ENCODE results near the gene NME5. TPM values are rescaled to one million over a fixed set of nuclear protein-coding genes. Genes with fewer than 3 reads are reported as not detected.
A peak's percentile ranks its signal among the peaks of the same experiment; 100 is the strongest.

Gene NME5
- total and polyA plus RNA-seq, 9 of the 15 experiments (the other 6 are each of a cell fraction or from before 2014, with no cell fraction given): not detected

DNA sequence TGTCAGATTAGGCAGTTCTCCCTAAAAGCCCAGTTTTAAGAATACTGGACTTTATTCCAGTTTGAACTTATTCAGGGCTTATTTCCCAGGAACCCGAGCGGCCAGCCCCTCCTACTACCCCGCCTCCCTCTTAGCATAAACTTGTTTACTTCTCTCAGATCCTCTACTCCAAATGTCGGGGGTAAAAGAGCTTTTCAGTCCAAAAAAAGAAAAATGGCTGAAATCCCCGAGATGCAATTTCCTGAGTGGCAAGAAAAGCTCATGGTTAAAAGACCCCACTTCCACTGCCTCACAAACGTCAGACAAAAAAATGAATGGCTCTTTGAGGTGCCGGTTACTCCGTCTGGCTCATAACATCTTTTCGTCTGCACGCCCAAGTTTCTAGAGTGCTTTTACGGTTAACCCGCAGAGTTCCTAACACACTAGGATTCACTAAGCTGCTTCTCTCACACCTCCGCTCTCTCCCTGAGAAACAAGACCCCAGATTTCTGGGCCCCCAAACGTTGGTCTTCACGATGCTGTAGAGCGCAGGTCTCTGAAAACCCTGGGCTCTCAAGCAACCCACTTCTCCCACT, 38.8 kb upstream of the NME5 start (continued):
- TF ChIP-seq, protein P1, sequence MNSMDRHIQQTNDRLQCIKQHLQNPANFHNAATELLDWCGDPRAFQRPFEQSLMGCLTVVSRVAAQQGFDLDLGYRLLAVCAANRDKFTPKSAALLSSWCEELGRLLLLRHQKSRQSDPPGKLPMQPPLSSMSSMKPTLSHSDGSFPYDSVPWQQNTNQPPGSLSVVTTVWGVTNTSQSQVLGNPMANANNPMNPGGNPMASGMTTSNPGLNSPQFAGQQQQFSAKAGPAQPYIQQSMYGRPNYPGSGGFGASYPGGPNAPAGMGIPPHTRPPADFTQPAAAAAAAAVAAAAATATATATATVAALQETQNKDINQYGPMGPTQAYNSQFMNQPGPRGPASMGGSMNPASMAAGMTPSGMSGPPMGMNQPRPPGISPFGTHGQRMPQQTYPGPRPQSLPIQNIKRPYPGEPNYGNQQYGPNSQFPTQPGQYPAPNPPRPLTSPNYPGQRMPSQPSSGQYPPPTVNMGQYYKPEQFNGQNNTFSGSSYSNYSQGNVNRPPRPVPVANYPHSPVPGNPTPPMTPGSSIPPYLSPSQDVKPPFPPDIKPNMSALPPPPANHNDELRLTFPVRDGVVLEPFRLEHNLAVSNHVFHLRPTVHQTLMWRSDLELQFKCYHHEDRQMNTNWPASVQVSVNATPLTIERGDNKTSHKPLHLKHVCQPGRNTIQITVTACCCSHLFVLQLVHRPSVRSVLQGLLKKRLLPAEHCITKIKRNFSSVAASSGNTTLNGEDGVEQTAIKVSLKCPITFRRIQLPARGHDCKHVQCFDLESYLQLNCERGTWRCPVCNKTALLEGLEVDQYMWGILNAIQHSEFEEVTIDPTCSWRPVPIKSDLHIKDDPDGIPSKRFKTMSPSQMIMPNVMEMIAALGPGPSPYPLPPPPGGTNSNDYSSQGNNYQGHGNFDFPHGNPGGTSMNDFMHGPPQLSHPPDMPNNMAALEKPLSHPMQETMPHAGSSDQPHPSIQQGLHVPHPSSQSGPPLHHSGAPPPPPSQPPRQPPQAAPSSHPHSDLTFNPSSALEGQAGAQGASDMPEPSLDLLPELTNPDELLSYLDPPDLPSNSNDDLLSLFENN (IDR thresholded peaks at IDR 0.05; ENCODE audit: low read depth in 2 of 2, low read length in 2 of 2): no peak
- TF ChIP-seq BRCA1 (IDR thresholded peaks at IDR 0.05) (no peak), BRCA1 (CRISPR knock-in tag; IDR thresholded peaks at IDR 0.05) (no peak), ZNF274 (IDR thresholded peaks at IDR 0.05; ENCODE audit: borderline replicate concordance, low read depth, low read length) (no peak), ARNT (IDR thresholded peaks at IDR 0.05) (no peak), TAF7 (tag; IDR thresholded peaks at IDR 0.05) (no peak), FUS (optimal IDR thresholded peaks at IDR 0.05; ENCODE audit: low read depth, low read length) (no peak), CCAR2 (IDR thresholded peaks at IDR 0.05; ENCODE audit: low read depth, low read length) (no peak), ZNF695 (CRISPR knock-in tag; IDR thresholded peaks at IDR 0.05) (no peak; the same call in 1 of the 2 replicates), GTF2E2 (tag; IDR thresholded peaks at IDR 0.05) (no peak; the same call in none of the 2 replicates), MECOM (CRISPR knock-in tag; IDR thresholded peaks at IDR 0.05) (no peak), SAP30 (IDR thresholded peaks at IDR 0.05; ENCODE audit: borderline replicate concordance, insufficient read depth, low read depth, low read length, poor library complexity, severe bottlenecking) (peak; percentile 76), RFX1 (IDR thresholded peaks at IDR 0.05) (no peak), SLC30A9 (CRISPR knock-in tag; IDR thresholded peaks at IDR 0.05) (no peak), ZNF146 (CRISPR knock-in tag; IDR thresholded peaks at IDR 0.05; ENCODE audit: unreplicated experiment) (no peak), ELF4 (CRISPR knock-in tag; IDR thresholded peaks at IDR 0.05) (no peak), POLR2G (IDR thresholded peaks at IDR 0.05; ENCODE audit: low read depth, low read length) (no peak), POU5F1 (IDR thresholded peaks at IDR 0.05; ENCODE audit: borderline replicate concordance, low read depth, low read length, partially characterized antibody) (no peak), ZNF24 (IDR thresholded peaks at IDR 0.05) (no peak), EP400 (IDR thresholded peaks at IDR 0.05) (no peak), SP1 (CRISPR knock-in tag; IDR thresholded peaks at IDR 0.05) (no peak), ZNF174 (CRISPR knock-in tag; IDR thresholded peaks at IDR 0.05) (no peak), RB1 (IDR thresholded peaks at IDR 0.05; ENCODE audit: low read depth) (0 out of 2 replicates have a peak, but pooled peaks have one; percentile 10), SMARCA5 (IDR thresholded peaks at IDR 0.05) (no peak), NELFE (IDR thresholded peaks at IDR 0.05; ENCODE audit: insufficient read depth, insufficient read length) (no peak), TFAM (CRISPR knock-in tag; conservative IDR thresholded peaks at IDR 0.05) (no peak)
- TF ChIP-seq, protein P2, sequence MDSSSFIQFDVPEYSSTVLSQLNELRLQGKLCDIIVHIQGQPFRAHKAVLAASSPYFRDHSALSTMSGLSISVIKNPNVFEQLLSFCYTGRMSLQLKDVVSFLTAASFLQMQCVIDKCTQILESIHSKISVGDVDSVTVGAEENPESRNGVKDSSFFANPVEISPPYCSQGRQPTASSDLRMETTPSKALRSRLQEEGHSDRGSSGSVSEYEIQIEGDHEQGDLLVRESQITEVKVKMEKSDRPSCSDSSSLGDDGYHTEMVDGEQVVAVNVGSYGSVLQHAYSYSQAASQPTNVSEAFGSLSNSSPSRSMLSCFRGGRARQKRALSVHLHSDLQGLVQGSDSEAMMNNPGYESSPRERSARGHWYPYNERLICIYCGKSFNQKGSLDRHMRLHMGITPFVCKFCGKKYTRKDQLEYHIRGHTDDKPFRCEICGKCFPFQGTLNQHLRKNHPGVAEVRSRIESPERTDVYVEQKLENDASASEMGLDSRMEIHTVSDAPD (CRISPR knock-in tag; IDR thresholded peaks at IDR 0.05): no peak
